Testis (tissue), 2 donors: ENCODE data around the gene REPS2.

ENCODE experiments used
- CTCF ChIP-seq, 3 experiments: fragments of 450-650 bp in 2 of 3; fragments of 200-600 bp in 1 of 3; sonication (generic) in 1 of 3; IDR thresholded peaks; one replicate each; pipeline ENCODE4 v1.5.1; 2016 to 2019; ENCODE audit warnings: antibody characterized with exemption in 3 of 3, mild to moderate bottlenecking in 2 of 3, moderate library complexity in 1 of 3
- POLR2A ChIP-seq: fragments of 450-650 bp; IDR thresholded peaks from one replicate; pipeline ENCODE4 v1.6.1; 2017; ENCODE audit warnings: antibody characterized with exemption, mild to moderate bottlenecking, moderate library complexity

DNA sequence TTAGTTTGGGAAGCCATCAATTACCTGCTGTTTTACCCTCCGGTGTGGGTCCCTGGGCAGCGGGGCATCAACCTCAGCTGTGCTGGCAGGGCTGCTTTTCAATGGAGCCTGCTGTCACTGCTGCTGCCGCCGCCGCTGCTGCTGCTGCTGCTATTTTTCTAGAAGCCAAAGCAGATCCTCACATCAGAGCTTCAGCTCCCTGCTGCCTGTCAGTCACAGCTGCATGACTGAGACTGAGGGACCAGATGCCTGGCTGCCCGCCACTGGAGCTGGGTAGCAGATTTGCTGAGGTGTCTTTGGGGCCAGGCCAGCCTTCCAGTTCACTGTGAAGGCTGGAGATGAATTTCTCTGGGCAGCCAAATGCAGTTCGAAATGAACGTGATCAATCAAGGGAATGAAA lies 228.2 kb downstream of the REPS2 start:
- no peak for TF ChIP-seq CTCF (IDR thresholded peaks at IDR 0.05)
- no peak for TF ChIP-seq POLR2A
